22Rv1 (cell line): ENCODE results near the gene TEX22.

Experiments used
- ZFX ChIP-seq: fragments of 450-650 bp; IDR thresholded peaks from 2 replicates; pipeline ENCODE4 v1.6.1; 2017; ENCODE audit warnings: antibody characterized with exemption, borderline replicate concordance
- TF ChIP-seq, protein P1 (sequence below): fragments of 450-650 bp; IDR thresholded peaks from 2 replicates; pipeline ENCODE4 v1.5.1; 2017; ENCODE audit warnings: mild to moderate bottlenecking

DNA sequence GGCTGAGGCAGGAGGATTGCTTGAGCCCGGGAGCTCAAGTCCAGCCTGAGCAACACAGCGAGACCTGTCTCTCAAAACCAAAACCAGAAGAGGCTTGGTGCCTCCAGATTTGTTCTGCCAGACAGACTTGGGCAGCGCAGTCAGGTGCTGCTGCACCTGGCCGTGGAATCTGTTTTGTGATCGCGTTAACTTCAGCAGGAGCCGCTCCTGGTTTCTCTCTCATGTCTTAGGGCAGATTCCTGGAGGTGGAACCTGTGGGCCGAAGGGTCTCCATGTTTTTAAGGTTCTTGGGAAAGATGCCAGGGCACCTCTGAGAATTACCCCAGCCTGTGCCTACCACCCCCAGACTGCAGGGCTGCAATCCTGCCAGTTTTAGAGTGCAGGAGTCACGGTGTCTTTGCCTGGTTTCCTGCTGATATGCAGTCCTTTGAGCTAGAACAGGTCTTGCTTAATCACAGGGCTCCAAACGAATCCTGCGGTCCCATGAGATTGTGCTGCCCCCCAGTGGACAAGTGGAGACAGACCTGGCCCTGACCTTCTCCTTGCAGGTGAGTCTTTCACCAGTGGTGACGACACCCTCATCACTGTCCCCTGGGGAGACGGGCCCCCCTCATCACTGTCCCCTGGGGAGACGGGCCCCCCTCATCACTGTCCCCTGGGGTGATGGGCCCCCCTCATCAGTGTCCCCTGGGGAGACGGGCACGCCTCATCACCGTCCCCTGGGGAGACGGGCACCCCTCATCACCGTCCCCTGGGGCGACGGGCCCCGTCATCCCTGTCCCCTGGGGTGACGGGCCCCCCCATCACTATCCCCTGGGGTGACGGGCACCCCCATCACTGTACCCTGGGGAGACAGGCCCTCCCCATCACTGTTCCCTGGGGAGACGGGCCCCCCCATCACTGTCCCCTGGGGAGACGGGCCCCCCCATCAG lies 46.2 kb upstream of the TEX22 start:
- no peak for TF ChIP-seq ZFX
- TF ChIP-seq, protein P1, sequence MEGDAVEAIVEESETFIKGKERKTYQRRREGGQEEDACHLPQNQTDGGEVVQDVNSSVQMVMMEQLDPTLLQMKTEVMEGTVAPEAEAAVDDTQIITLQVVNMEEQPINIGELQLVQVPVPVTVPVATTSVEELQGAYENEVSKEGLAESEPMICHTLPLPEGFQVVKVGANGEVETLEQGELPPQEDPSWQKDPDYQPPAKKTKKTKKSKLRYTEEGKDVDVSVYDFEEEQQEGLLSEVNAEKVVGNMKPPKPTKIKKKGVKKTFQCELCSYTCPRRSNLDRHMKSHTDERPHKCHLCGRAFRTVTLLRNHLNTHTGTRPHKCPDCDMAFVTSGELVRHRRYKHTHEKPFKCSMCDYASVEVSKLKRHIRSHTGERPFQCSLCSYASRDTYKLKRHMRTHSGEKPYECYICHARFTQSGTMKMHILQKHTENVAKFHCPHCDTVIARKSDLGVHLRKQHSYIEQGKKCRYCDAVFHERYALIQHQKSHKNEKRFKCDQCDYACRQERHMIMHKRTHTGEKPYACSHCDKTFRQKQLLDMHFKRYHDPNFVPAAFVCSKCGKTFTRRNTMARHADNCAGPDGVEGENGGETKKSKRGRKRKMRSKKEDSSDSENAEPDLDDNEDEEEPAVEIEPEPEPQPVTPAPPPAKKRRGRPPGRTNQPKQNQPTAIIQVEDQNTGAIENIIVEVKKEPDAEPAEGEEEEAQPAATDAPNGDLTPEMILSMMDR = peak; percentile 69
